Endothelial cell (in vitro differentiated cells): ENCODE measurements around the gene MTF2. TPM values are rescaled to one million over a fixed set of nuclear protein-coding genes. Genes with fewer than 3 reads are reported as not detected.

Source experiments
- DNase-seq: peaks from one replicate; pipeline ENCODE4 v3.0.0; 2021; ENCODE audit warnings: low spot score
- H3K27ac Mint-ChIP-seq: one replicate; pipeline ENCODE4 v1.8.0; 2021; ENCODE audit warnings: mixed read lengths, inconsistent platforms; ENCODE audit not compliant: unreplicated experiment
- H3K27me3 Mint-ChIP-seq: one replicate; pipeline ENCODE4 v1.8.0; 2021; ENCODE audit warnings: mild to moderate bottlenecking, moderate library complexity, mixed read lengths, inconsistent platforms; ENCODE audit not compliant: unreplicated experiment
- H3K36me3 Mint-ChIP-seq: one replicate; pipeline ENCODE4 v1.8.0; 2021; ENCODE audit warnings: mild to moderate bottlenecking, low read depth, mixed read lengths, inconsistent platforms; ENCODE audit not compliant: unreplicated experiment
- H3K4me1 Mint-ChIP-seq: one replicate; pipeline ENCODE4 v1.8.0; 2021; ENCODE audit warnings: mild to moderate bottlenecking, mixed read lengths, inconsistent platforms; ENCODE audit not compliant: unreplicated experiment
- H3K4me3 Mint-ChIP-seq: one replicate; pipeline ENCODE4 v1.8.0; 2021; ENCODE audit warnings: mild to moderate bottlenecking, mixed read lengths, inconsistent platforms; ENCODE audit not compliant: unreplicated experiment
- H3K9me3 Mint-ChIP-seq: one replicate; pipeline ENCODE4 v1.8.0; 2021; ENCODE audit warnings: mixed read lengths, inconsistent platforms; ENCODE audit not compliant: unreplicated experiment
- total RNA-seq: library from RNA; stranded (reverse); fragmentation: NEBNext Ultra II Directional; extraction: Animal tissue kit (Norgen Biotek cat#: 25700); gene quantifications from one replicate; pipeline ENCODE4 v1.2.1, GENCODE V29; 2021; ENCODE audit not compliant: unreplicated experiment
- TF ChIP-seq, protein P1 (sequence below): fragments of 200-600 bp; sonication (generic); IDR thresholded peaks from one replicate; pipeline ENCODE4 v1.5.0; 2021; ENCODE audit warnings: antibody characterized with exemption; ENCODE audit not compliant: unreplicated experiment

Gene MTF2
- total RNA-seq, 1 donor from 2014 or later = 73.5 TPM

DNA sequence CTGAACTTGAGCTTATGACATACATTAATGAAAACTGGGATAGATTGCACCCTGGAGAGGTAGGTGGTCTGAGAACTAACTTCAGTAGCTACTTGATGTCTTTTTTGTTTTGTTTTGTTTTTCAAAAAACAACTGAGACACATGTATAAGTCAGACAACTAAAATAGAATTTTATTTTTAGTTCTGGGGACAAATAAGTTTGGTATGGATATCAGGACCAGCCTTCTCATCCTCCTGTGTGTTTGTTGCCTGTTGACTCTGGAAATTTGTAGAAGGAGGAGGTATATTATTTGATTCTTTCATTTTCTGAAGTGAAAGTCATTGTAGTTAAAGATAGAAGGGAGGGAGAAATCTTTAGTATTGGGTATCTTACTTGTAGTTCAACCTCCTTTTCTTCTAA, 41.5 kb downstream of the MTF2 start:
- Mint-ChIP-seq H3K27ac (no peak overlapping the region), H3K9me3 (no peaks in the 10 kb centered on the region), H3K27me3 (no peaks in the 10 kb centered on the region), H3K36me3 (peaks cover 3% of the 10 kb centered on the region), H3K4me1 (no peaks in the 10 kb centered on the region), H3K4me3 (no peak overlapping the region)
- TF ChIP-seq, protein P1, sequence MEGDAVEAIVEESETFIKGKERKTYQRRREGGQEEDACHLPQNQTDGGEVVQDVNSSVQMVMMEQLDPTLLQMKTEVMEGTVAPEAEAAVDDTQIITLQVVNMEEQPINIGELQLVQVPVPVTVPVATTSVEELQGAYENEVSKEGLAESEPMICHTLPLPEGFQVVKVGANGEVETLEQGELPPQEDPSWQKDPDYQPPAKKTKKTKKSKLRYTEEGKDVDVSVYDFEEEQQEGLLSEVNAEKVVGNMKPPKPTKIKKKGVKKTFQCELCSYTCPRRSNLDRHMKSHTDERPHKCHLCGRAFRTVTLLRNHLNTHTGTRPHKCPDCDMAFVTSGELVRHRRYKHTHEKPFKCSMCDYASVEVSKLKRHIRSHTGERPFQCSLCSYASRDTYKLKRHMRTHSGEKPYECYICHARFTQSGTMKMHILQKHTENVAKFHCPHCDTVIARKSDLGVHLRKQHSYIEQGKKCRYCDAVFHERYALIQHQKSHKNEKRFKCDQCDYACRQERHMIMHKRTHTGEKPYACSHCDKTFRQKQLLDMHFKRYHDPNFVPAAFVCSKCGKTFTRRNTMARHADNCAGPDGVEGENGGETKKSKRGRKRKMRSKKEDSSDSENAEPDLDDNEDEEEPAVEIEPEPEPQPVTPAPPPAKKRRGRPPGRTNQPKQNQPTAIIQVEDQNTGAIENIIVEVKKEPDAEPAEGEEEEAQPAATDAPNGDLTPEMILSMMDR = no peak
- no peak for DNase-seq

DNA sequence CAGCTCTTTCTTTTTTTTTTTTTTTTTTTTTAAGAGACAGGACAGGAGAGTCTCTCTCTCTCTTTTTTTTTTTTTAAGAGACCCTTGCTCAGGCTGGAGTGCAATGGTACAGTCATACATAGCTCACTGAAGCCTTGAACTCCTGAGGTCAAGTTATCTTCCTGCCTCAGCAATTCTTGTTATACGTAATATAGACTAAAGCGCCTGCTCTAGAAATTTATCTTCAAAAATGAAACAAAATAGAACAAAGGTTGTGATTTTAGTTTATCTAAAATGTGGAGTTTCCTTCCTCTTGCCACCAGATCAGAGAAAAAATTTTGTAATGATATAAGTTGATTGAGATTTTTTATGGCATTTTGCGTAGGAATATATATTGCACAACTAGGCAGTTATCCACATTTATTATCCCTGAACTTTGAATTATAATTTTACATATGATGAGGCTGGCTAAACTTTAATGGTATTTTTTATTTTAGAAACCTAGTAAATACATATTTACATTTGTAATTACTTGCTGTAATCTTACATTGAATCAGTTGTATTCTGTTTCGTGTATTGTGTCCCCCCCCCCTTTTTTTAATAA, 44.2 kb downstream of the MTF2 start:
- no peaks in the 10 kb centered on the region for H3K9me3 Mint-ChIP-seq
- TF ChIP-seq, protein P1 = no peak
- no peaks in the 10 kb centered on the region for H3K4me1 Mint-ChIP-seq
- H3K27me3 Mint-ChIP-seq = no peaks in the 10 kb centered on the region
- no peak overlapping the region for H3K27ac Mint-ChIP-seq
- H3K4me3 Mint-ChIP-seq = no peak overlapping the region
- H3K36me3 Mint-ChIP-seq = peaks cover 7% of the 10 kb centered on the region
- no peak for DNase-seq

DNA sequence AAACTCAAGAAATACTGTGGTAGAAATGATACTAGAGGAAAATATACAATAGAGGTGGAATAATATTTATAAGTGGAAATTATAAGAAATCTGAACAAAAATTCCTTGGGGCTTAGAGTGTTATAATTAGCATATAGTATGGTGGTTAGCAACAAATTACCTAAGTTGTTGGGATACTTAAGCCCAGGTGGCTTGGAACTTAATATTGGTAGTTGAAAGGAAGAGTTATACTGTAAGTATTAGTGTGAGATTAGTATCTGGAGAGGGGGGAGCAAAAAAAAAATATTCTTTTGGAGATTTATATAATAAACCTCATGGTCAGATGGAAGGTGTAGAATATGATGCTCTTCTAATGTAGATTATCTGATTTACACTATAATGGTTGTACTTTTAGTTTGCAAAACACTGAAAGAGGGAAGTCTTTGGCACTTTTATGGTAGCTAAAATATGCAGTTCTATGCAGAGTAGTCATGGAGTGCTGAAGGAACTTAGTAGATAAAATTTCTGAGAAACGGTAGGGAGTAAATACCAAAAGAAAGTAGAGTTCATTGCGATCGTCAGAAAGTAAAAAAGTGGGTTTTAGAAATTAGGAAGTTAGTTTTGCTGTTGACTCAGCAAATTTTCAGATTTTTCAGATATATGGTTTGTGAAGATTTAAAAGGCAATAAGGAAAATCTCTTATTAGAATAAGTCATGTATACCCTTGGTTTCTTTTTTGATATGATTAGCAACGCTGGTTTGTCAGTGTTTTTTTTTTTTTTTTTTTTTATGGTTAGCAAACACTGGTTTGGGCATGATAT, 45.7 kb downstream of the MTF2 start:
- Mint-ChIP-seq H3K4me3 (no peak overlapping the region), H3K36me3 (peaks cover 7% of the 10 kb centered on the region), H3K27me3 (no peaks in the 10 kb centered on the region), H3K9me3 (no peaks in the 10 kb centered on the region), H3K27ac (no peak overlapping the region), H3K4me1 (no peaks in the 10 kb centered on the region)
- TF ChIP-seq, protein P1 = no peak
- DNase-seq = no peak

DNA sequence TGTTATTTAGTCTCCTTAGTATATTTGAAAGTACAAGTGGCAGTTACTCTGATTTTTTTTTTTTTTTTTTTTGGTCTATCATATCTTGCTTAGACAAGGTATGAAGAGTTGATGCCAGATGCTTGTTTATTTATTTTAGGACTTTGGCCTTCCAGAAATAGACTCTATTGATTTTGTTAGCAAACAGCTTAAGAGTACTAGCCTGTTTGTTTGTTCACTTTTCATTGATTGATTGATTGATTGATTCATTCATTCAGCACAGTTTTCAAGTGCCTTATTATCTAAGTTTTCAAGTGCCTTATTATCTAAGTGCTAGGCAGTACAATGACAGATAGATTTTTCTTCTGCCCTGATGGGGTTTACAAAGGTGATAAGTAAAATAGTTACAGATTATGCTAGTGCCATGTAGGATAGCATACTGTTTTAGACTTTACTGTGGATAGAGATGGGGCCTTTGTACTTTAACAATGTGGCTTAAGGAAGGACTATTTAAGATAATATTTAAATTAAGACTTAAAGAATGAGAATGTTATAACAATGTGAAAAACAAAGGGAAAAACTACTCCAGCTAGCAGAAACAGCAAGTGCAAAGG, 50.5 kb downstream of the MTF2 start:
- no peak overlapping the region for H3K27ac Mint-ChIP-seq
- DNase-seq = no peak
- H3K4me3 Mint-ChIP-seq = no peak overlapping the region
- no peaks in the 10 kb centered on the region for H3K9me3 Mint-ChIP-seq
- H3K27me3 Mint-ChIP-seq = no peaks in the 10 kb centered on the region
- no peaks in the 10 kb centered on the region for H3K4me1 Mint-ChIP-seq
- TF ChIP-seq, protein P1 = no peak
- peaks cover 7% of the 10 kb centered on the region for H3K36me3 Mint-ChIP-seq

DNA sequence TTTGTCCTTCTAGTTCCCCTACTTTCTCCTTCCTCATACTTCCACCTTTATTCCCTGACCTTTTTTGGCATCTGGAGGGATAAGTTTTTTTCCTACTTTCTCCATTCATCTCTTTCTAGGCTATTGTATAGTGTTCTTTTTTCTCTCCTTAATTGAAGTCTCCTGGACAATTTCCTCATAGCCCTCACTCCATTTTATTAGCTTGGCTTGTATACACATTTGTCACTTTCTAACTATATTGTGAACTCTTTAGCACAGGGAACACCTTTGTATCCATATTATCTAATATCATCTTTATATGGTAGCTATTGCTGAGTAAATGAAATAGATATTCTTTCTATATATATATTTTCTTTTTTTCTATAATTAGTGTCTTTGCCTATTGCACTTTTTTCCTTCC, 53.6 kb downstream of the MTF2 start:
- no peak overlapping the region for H3K4me3 Mint-ChIP-seq
- peaks cover 5% of the 10 kb centered on the region for H3K36me3 Mint-ChIP-seq
- H3K4me1 Mint-ChIP-seq = no peaks in the 10 kb centered on the region
- TF ChIP-seq, protein P1 = no peak
- H3K27ac Mint-ChIP-seq = no peak overlapping the region
- no peaks in the 10 kb centered on the region for H3K9me3 Mint-ChIP-seq
- no peaks in the 10 kb centered on the region for H3K27me3 Mint-ChIP-seq
- no peak for DNase-seq
